ENCODE results near the gene COX6B2. TPM values are rescaled to one million over a fixed set of nuclear protein-coding genes. Genes with fewer than 3 reads are reported as not detected.

COX6B2 gene
- polyA plus RNA-seq, 3 donors = 0.36 TPM; not detected in 2

DNA sequence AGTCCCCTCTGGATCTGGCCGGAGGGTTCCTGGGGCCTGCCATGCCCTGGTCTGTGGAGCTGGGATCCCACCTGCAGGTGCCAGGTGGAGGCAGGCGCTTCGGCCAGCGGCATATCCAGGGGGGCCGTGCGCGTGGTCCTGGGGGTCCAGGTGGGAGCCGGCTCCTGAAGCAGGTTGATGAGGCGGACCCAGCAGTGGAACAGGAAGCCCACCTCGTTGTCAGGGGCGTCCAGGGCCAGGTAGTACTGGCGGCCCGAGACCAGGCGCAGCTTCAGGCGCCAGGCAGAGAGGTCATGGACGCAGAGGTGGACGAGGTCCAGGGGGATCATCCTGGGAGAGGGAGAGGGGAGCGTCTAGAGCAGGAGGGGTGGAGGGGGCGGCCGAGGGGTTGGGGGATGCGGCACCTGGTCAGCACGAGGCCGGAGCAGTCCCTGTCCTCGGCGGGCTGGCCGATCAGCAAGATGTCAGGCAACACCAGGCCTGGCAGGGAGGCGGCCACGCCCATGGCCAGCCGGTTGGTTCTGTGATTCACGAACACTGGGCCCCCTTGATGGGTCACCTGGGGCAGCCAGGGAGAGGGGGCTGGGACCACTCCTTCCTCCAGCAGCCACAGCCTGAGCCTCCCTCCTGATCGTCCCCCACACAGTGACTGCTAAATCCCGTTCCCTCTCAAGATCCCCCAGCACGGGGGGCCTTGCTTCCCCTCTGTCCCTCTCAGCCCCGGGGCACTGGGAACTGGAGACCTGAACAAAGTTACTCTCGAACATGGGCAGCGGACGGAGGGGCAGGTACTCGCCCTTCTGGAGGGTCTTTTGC is 7.9 kb upstream of the COX6B2 start:
- H3K36me3 ChIP-seq (replicated peaks in 1 of 2; ENCODE audit: control insufficient read depth in 1 of 2, insufficient read depth in 2 of 2, low read length in 2 of 2) = no peaks in the 10 kb centered on the region
- DNase-seq = no peak
- H3K9ac ChIP-seq (ENCODE audit: insufficient read depth, low read length, poor library complexity, severe bottlenecking) = no peak overlapping the region
- TF ChIP-seq CTCF (IDR thresholded peaks at IDR 0.05) = no peak
- WGBS (ENCODE audit: insufficient coverage) = 92% methylated on average over 32 of the region's 38 CpGs
- H3K4me3 ChIP-seq (replicated peaks in 1 of 3; ENCODE audit: low read depth in 2 of 3, low read length in 3 of 3) = no peak overlapping the region
- Mint-ChIP-seq H3K4me3 (no peak overlapping the region), H3K9me3 (no peaks in the 10 kb centered on the region), H3K27me3 (ENCODE audit: low read depth in 3 of 3) (peaks cover 2 to 22% (median 18%) of the 10 kb centered on the region in 3 donors), H3K4me1 (no peaks in the 10 kb centered on the region), H3K36me3 (no peaks in the 10 kb centered on the region), H3K27ac (no peak overlapping the region)
- no peak overlapping the region for H2AFZ ChIP-seq (ENCODE audit: insufficient read depth, low read depth, low read length, poor library complexity, severe bottlenecking)
- no peaks in the 10 kb centered on the region for H3K79me2 ChIP-seq (ENCODE audit: insufficient read depth, low read length)
- no peak overlapping the region for H3K27ac ChIP-seq (ENCODE audit: low read depth in 1 of 2, low read length in 2 of 2)
- no peaks in the 10 kb centered on the region for H3K9me3 ChIP-seq (replicated peaks in 1 of 2; ENCODE audit: control insufficient read depth in 1 of 2, insufficient read depth in 1 of 2, low read length in 2 of 2)
- H3K27me3 ChIP-seq (ENCODE audit: control insufficient read depth in 2 of 2, insufficient read depth in 2 of 2, low read length in 2 of 2) = peaks cover 0 to 2% of the 10 kb centered on the region in 2 donors
- intact Hi-C loops (cut with micrococcal nuclease) = no loop called here
- H4K20me1 ChIP-seq (ENCODE audit: insufficient read depth, low read length) = no peaks in the 10 kb centered on the region
- no peaks in the 10 kb centered on the region for H3K4me1 ChIP-seq (ENCODE audit: control insufficient read depth in 1 of 2, insufficient read depth in 2 of 2, low read length in 2 of 2)
- H3K4me2 ChIP-seq (replicated peaks; ENCODE audit: extremely low read depth, low read length, poor library complexity, severe bottlenecking) = no peak overlapping the region

DNA sequence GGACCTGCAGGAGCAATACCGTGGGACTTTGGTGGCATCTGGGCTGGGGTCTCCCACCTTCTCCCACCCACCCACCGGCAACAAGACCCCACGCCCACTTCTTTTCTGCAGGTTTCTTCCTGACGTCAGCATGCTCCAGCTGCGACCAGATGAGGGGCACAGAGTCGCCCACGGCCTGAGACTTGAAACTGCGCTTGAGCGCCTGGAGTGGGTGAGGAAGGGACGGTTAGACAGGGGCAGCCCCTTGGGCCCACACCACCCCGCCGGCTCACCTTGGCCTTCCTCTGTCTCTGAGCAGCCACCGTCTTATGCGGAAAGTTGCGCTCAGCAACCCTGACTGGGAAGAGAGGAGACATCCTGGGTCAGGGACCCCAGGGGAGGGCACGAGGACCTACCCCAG is 6.4 kb upstream of the COX6B2 start:
- no peak overlapping the region for H2AFZ ChIP-seq (ENCODE audit: insufficient read depth, low read depth, low read length, poor library complexity, severe bottlenecking)
- H3K9me3 ChIP-seq (replicated peaks in 1 of 2; ENCODE audit: control insufficient read depth in 1 of 2, insufficient read depth in 1 of 2, low read length in 2 of 2) = no peaks in the 10 kb centered on the region
- Mint-ChIP-seq H3K27me3 (ENCODE audit: low read depth in 3 of 3) (peaks cover 17 to 31% (median 21%) of the 10 kb centered on the region in 3 donors), H3K9me3 (peaks cover 0 to 1% (median 0%) of the 10 kb centered on the region in 7 donors), H3K4me1 (no peaks in the 10 kb centered on the region), H3K36me3 (no peaks in the 10 kb centered on the region), H3K4me3 (no peak overlapping the region), H3K27ac (no peak overlapping the region)
- H3K79me2 ChIP-seq (ENCODE audit: insufficient read depth, low read length) = no peaks in the 10 kb centered on the region
- TF ChIP-seq CTCF (IDR thresholded peaks at IDR 0.05) = no peak
- no peak overlapping the region for H3K9ac ChIP-seq (ENCODE audit: insufficient read depth, low read length, poor library complexity, severe bottlenecking)
- no peak overlapping the region for H3K4me2 ChIP-seq (replicated peaks; ENCODE audit: extremely low read depth, low read length, poor library complexity, severe bottlenecking)
- WGBS (ENCODE audit: insufficient coverage) = 93% methylated on average over 13 of the region's 16 CpGs
- no peak overlapping the region for H3K4me3 ChIP-seq (replicated peaks in 1 of 3; ENCODE audit: low read depth in 2 of 3, low read length in 3 of 3)
- no peak overlapping the region for H3K27ac ChIP-seq (ENCODE audit: low read depth in 1 of 2, low read length in 2 of 2)
- no peaks in the 10 kb centered on the region for H3K4me1 ChIP-seq (ENCODE audit: control insufficient read depth in 1 of 2, insufficient read depth in 2 of 2, low read length in 2 of 2)
- H3K27me3 ChIP-seq (ENCODE audit: control insufficient read depth in 2 of 2, insufficient read depth in 2 of 2, low read length in 2 of 2) = peaks cover 0 to 16% of the 10 kb centered on the region in 2 donors
- no peak for DNase-seq
- intact Hi-C loops (cut with micrococcal nuclease) = no loop called here
- no peaks in the 10 kb centered on the region for H3K36me3 ChIP-seq (replicated peaks in 1 of 2; ENCODE audit: control insufficient read depth in 1 of 2, insufficient read depth in 2 of 2, low read length in 2 of 2)
- no peaks in the 10 kb centered on the region for H4K20me1 ChIP-seq (ENCODE audit: insufficient read depth, low read length)
